SK-N-SH treated with all-trans-retinoic acid at 6 μM for 48 hours (cell line): Measurements from ENCODE around the gene DPYSL4.

Experiments
- PATZ1 ChIP-seq: fragments of 250-450 bp; sonication (Bioruptor Pico); IDR thresholded peaks from 2 replicates; pipeline ENCODE4 v1.8.0; 2020; ENCODE audit warnings: mild to moderate bottlenecking, moderate library complexity, borderline replicate concordance
- ZFP3 ChIP-seq: fragments of 250-450 bp; sonication (Bioruptor Pico); IDR thresholded peaks from 2 replicates; pipeline ENCODE4 v1.5.0; 2020; ENCODE audit warnings: mild to moderate bottlenecking, moderate library complexity

GRCh38 chr10:132194726-132195125 is 8.0 kb downstream of the DPYSL4 start:
- no peak for TF ChIP-seq ZFP3 (CRISPR knock-in tag)
- TF ChIP-seq PATZ1, result no peak
